ENCODE data around the gene SH3BP5.

Gene SH3BP5

DNA sequence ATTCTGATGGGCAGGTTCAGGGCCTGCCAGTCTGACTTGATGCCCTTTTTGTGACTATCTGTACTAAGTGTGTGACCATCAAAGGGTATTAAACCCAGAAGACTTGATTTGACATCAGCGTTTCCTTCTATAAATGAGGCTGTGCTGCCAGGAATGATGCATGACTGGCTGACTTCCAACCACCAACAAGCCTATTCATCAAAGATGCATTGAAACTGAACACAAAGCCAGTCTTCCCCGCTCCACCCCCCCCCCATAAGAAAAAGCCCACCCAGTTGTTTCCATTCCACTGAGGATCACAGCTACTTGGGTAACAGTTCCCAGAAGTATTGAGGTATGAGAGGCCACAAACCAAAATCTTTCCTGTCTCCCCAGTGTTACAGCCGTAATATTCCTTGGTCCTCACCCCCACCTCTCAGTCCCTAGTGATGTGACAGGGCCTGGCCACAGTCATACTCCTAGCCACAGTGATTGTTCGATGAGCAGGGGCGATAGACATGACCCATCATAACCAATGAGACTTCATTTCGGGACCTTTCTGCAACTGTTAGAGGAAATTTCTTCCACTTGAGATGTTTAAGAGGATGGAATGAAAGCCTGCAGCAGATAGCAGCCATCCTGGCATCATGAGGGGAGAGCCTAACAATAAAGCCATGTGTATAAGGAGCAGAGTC, 22.6 kb downstream of the SH3BP5 start:
- TF ChIP-seq, protein P1, sequence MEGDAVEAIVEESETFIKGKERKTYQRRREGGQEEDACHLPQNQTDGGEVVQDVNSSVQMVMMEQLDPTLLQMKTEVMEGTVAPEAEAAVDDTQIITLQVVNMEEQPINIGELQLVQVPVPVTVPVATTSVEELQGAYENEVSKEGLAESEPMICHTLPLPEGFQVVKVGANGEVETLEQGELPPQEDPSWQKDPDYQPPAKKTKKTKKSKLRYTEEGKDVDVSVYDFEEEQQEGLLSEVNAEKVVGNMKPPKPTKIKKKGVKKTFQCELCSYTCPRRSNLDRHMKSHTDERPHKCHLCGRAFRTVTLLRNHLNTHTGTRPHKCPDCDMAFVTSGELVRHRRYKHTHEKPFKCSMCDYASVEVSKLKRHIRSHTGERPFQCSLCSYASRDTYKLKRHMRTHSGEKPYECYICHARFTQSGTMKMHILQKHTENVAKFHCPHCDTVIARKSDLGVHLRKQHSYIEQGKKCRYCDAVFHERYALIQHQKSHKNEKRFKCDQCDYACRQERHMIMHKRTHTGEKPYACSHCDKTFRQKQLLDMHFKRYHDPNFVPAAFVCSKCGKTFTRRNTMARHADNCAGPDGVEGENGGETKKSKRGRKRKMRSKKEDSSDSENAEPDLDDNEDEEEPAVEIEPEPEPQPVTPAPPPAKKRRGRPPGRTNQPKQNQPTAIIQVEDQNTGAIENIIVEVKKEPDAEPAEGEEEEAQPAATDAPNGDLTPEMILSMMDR (IDR thresholded peaks at IDR 0.05; ENCODE audit: low read depth, low read length), result no peak
- TF ChIP-seq, protein P2, sequence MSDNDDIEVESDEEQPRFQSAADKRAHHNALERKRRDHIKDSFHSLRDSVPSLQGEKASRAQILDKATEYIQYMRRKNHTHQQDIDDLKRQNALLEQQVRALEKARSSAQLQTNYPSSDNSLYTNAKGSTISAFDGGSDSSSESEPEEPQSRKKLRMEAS (IDR thresholded peaks at IDR 0.05; ENCODE audit: low read depth, low read length), result no peak
- TF ChIP-seq POLR2A (IDR thresholded peaks at IDR 0.05; ENCODE audit: extremely low read depth, insufficient read length) (no peak), MYC (IDR thresholded peaks at IDR 0.05; ENCODE audit: low read depth, low read length) (no peak)
- no peak overlapping the region for H3K4me3 ChIP-seq (ENCODE audit: low read depth, low read length)
- DNase-seq (ENCODE audit: low read depth), result no peak

DNA sequence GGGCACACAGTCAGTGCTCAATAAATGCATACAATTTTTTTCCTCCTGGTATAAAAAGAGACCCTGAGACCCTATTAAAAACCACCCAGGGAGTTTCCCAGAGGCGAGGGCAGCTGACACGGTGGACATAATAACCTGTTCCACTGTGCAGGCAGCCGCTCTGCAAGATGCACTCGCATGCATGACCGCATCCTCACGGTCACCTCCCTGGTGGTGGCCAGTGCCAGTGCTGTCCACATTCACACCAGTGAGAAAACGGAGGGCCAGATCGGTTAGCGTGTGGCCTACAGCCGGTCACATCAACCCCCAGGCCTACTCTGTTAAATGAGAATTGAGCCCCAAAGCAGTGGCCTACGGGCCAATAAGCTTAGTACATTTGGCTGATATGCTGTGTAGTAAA, 24.8 kb downstream of the SH3BP5 start:
- no peak overlapping the region for H3K4me3 ChIP-seq (ENCODE audit: low read depth, low read length)
- TF ChIP-seq, protein P1 (IDR thresholded peaks at IDR 0.05; ENCODE audit: low read depth, low read length), result no peak
- TF ChIP-seq POLR2A (IDR thresholded peaks at IDR 0.05; ENCODE audit: extremely low read depth, insufficient read length) (no peak), MYC (IDR thresholded peaks at IDR 0.05; ENCODE audit: low read depth, low read length) (no peak)
- TF ChIP-seq, protein P2 (IDR thresholded peaks at IDR 0.05; ENCODE audit: low read depth, low read length), result no peak
- no peak for DNase-seq (ENCODE audit: low read depth)

DNA sequence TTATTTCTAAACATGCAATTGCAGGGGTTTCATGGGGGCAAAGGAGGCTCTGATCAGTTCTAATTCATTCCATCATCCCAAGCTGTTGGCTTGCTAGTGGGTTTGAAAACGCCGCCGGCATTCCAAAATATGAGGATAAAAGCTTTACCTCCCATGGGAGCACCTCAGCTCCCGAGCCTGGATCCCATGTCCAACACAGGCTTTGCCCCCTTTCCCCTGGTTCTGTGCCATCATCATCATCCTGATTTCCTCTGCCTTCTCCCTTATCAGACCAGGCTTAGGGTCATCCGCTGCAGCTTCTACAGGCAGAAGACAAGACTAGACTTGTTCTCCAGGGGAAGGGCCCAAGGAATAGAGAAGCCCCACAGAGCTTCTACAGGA, 25.4 kb downstream of the SH3BP5 start:
- TF ChIP-seq POLR2A (IDR thresholded peaks at IDR 0.05; ENCODE audit: extremely low read depth, insufficient read length) (no peak), MYC (IDR thresholded peaks at IDR 0.05; ENCODE audit: low read depth, low read length) (no peak)
- TF ChIP-seq, protein P2 (IDR thresholded peaks at IDR 0.05; ENCODE audit: low read depth, low read length), result no peak
- TF ChIP-seq, protein P1 (IDR thresholded peaks at IDR 0.05; ENCODE audit: low read depth, low read length), result no peak
- H3K4me3 ChIP-seq (ENCODE audit: low read depth, low read length), result no peak overlapping the region
- no peak for DNase-seq (ENCODE audit: low read depth)

DNA sequence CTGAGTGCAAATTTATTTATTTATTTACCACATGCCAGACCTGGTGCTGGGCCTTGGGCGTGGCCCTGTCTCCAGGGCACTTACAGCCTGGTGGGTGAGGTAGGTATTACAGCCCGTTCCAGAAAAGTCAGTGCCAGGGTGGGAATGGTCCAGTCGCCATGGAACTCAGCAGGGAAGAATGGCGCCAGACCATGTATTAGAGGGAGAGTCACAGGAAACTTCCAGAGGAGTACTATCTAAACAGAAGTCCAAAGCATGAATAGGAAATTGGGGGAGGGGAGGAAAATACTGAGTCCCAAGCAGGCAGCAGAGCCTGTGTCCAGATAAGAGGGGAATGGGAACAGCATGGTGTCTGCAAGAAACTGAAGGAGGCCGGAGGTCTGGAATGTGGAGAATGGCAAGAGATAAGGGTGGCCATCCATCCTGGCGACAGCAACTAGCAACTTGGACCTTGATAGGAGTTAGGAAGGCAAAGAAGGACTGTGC, 27.0 kb downstream of the SH3BP5 start:
- DNase-seq (ENCODE audit: low read depth), result no peak
- no peak overlapping the region for H3K4me3 ChIP-seq (ENCODE audit: low read depth, low read length)
- TF ChIP-seq POLR2A (IDR thresholded peaks at IDR 0.05; ENCODE audit: extremely low read depth, insufficient read length) (no peak), MYC (IDR thresholded peaks at IDR 0.05; ENCODE audit: low read depth, low read length) (no peak)
- TF ChIP-seq, protein P2 (IDR thresholded peaks at IDR 0.05; ENCODE audit: low read depth, low read length), result no peak
- TF ChIP-seq, protein P1 (IDR thresholded peaks at IDR 0.05; ENCODE audit: low read depth, low read length), result no peak

DNA sequence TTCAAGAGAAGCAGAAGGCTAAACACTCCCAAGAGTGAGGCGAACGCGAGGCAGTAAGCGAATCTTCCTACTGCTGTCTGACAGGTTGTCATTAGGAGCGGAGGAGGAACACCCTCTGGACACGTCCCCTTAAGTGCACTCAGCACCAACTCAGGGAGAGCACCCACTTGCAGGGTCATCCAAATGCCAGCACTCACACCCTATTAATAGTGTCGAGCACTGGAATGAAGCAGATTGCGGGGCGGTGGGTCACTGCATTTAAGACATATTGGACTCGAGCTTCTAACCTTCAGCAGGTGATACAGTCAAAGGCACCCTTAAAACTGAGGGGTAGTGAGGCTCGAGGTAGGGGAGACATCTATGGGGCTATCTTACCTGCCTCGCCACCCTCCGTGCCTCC, 28.7 kb downstream of the SH3BP5 start:
- DNase-seq (ENCODE audit: low read depth), result no peak
- H3K4me3 ChIP-seq (ENCODE audit: low read depth, low read length), result no peak overlapping the region
- TF ChIP-seq, protein P2 (IDR thresholded peaks at IDR 0.05; ENCODE audit: low read depth, low read length), result no peak
- TF ChIP-seq POLR2A (IDR thresholded peaks at IDR 0.05; ENCODE audit: extremely low read depth, insufficient read length) (no peak), MYC (IDR thresholded peaks at IDR 0.05; ENCODE audit: low read depth, low read length) (no peak)
- TF ChIP-seq, protein P1 (IDR thresholded peaks at IDR 0.05; ENCODE audit: low read depth, low read length), result no peak
